Karpas-422 (cell line): ENCODE measurements around the gene NELFE. TPM values are rescaled to one million over a fixed set of nuclear protein-coding genes. Genes with fewer than 3 reads are reported as not detected.

Experiments
- small RNA-seq: library from RNA; depleted of rRNA; stranded (forward); fragments of <200 nt; gene quantifications from one replicate; pipeline ENCODE3, GENCODE V24; 2014
- total RNA-seq: library from RNA; depleted of rRNA; stranded (reverse); fragments of >200 nt; shearing (Covaris generic); gene quantifications from 2 replicates; pipeline ENCODE4 v1.2.3, GENCODE V29; 2014; ENCODE audit warnings: low replicate concordance; rRNA removed

NELFE gene
- total RNA-seq, 1 experiment from 2014 or later = 56.3 TPM

Small RNAs within 50 kb of the gene (small RNA-seq; reads per million reads assigned to genes)
- gene AL645922.1 = not detected

Other genes with a start within 250 kb of the NELFE start
- not detected in 2 replicates for gene LY6G6D, start 243.6 kb downstream of the NELFE start, total RNA-seq
- gene LY6G6C, start 237.2 kb downstream of the NELFE start, total RNA-seq = not detected in 2 replicates
- not detected in 2 replicates for gene MPIG6B, start 235.6 kb downstream of the NELFE start, total RNA-seq
- gene DDAH2, start 229.7 kb downstream of the NELFE start, total RNA-seq = 13.3 and 24.0 TPM in 2 replicates
- 385 and 405 TPM in 2 replicates for gene CLIC1, start 222.4 kb downstream of the NELFE start, total RNA-seq
- gene MSH5, start 219.0 kb downstream of the NELFE start, total RNA-seq = 30.5 and 58.4 TPM in 2 replicates
- gene SAPCD1, start 196.3 kb downstream of the NELFE start, total RNA-seq = 1.8 and 14.0 TPM in 2 replicates
- 0.29 and 0.34 TPM in 2 replicates for gene VWA7, start 181.6 kb downstream of the NELFE start, total RNA-seq
- gene VARS1, start 163.2 kb downstream of the NELFE start, total RNA-seq = 38.0 and 43.0 TPM in 2 replicates
- 44.9 and 57.4 TPM in 2 replicates for gene LSM2, start 152.0 kb downstream of the NELFE start, total RNA-seq
- gene HSPA1L, start 143.7 kb downstream of the NELFE start, total RNA-seq = 0.72 TPM in 1 of 2 replicates, not detected in the other
- gene HSPA1A, start 143.4 kb downstream of the NELFE start, total RNA-seq = 0.32 TPM in 1 of 2 replicates, not detected in the other
- 78.6 and 143 TPM in 2 replicates for gene HSPA1B, start 131.2 kb downstream of the NELFE start, total RNA-seq
- 23.7 and 38.7 TPM in 2 replicates for gene NEU1, start 96.2 kb downstream of the NELFE start, total RNA-seq
- not detected in 2 replicates for gene SLC44A4, start 80.0 kb downstream of the NELFE start, total RNA-seq
- gene EHMT2, start 61.3 kb downstream of the NELFE start, total RNA-seq = 40.0 and 79.0 TPM in 2 replicates
- gene ZBTB12, start 56.9 kb downstream of the NELFE start, total RNA-seq = 13.3 and 26.3 TPM in 2 replicates
- not detected in 2 replicates for gene C2, start 31.3 kb downstream of the NELFE start, total RNA-seq
- 0.22 TPM in 1 of 2 replicates, not detected in the other for gene CFB, start 12.9 kb downstream of the NELFE start, total RNA-seq
- gene SKIC2, start 204 bp upstream of the NELFE start, total RNA-seq = 43.7 and 60.0 TPM in 2 replicates
- gene DXO, start 13.2 kb upstream of the NELFE start, total RNA-seq = 20.8 and 25.0 TPM in 2 replicates
- gene C4A, start 23.1 kb upstream of the NELFE start, total RNA-seq = 2.9 and 3.8 TPM in 2 replicates
- gene C4B, start 55.8 kb upstream of the NELFE start, total RNA-seq = 1.9 and 6.6 TPM in 2 replicates
- not detected in 2 replicates for gene CYP21A2, start 79.4 kb upstream of the NELFE start, total RNA-seq
- gene TNXB, start 150.4 kb upstream of the NELFE start, total RNA-seq = 0.22 and 2.1 TPM in 2 replicates
- gene ATF6B, start 169.3 kb upstream of the NELFE start, total RNA-seq = 51.3 and 62.5 TPM in 2 replicates
- gene FKBPL, start 171.3 kb upstream of the NELFE start, total RNA-seq = 7.0 and 12.4 TPM in 2 replicates
- 0.29 and 0.75 TPM in 2 replicates for gene PRRT1, start 193.0 kb upstream of the NELFE start, total RNA-seq
- 14.4 and 27.9 TPM in 2 replicates for gene PPT2, start 195.2 kb upstream of the NELFE start, total RNA-seq
- gene EGFL8, start 205.6 kb upstream of the NELFE start, total RNA-seq = 3.7 and 4.9 TPM in 2 replicates
- 54.8 and 74.5 TPM in 2 replicates for gene AGPAT1, start 217.1 kb upstream of the NELFE start, total RNA-seq
- 73.5 and 78.5 TPM in 2 replicates for gene RNF5, start 219.4 kb upstream of the NELFE start, total RNA-seq
- 9.0 and 9.2 TPM in 2 replicates for gene AGER, start 225.3 kb upstream of the NELFE start, total RNA-seq
- 51.7 and 84.0 TPM in 2 replicates for gene PBX2, start 231.2 kb upstream of the NELFE start, total RNA-seq
- 66.5 and 85.9 TPM in 2 replicates for gene GPSM3, start 233.7 kb upstream of the NELFE start, total RNA-seq